GM19240 (cell line): Measurements from ENCODE around the gene ACOT7.

ENCODE experiments used
- DNase-seq: peaks from one replicate; pipeline ENCODE4 v3.0.0; 2011; ENCODE audit warnings: low spot score; ENCODE audit not compliant: insufficient read length

Gene ACOT7

GRCh38 chr1:6268415-6268814 lies 125.2 kb downstream of the ACOT7 start:
- no peak for DNase-seq

GRCh38 chr1:6267686-6268322 lies 125.8 kb downstream of the ACOT7 start:
- DNase-seq: no peak

- no peak for DNase-seq
Measured at GRCh38 chr1:6266641-6267040, 126.9 kb downstream of the ACOT7 start.

GRCh38 chr1:6265151-6265550 lies 128.4 kb downstream of the ACOT7 start:
- DNase-seq: no peak

- DNase-seq: no peak
Measured at GRCh38 chr1:6263716-6264115, 129.9 kb downstream of the ACOT7 start.

- no peak for DNase-seq
Measured at GRCh38 chr1:6262555-6263420, 130.8 kb downstream of the ACOT7 start.

GRCh38 chr1:6261615-6261995 lies 132.0 kb downstream of the ACOT7 start:
- DNase-seq: no peak

GRCh38 chr1:6260961-6261614 lies 132.5 kb downstream of the ACOT7 start, which contains the start of gene GPR153:
GPR153 (minus strand) TSS chr1:6261098; CDS start chr1:6254905, 6,193 bp downstream.
- DNase-seq: peak; percentile 50

- no peak for DNase-seq
Measured at GRCh38 chr1:6260433-6260934, 133.1 kb downstream of the ACOT7 start.

- peak; percentile 80 for DNase-seq
Measured at GRCh38 chr1:6259491-6260362, 133.8 kb downstream of the ACOT7 start.

GRCh38 chr1:6258675-6259074 lies 134.9 kb downstream of the ACOT7 start:
- DNase-seq: no peak

GRCh38 chr1:6257541-6258069 lies 136.0 kb downstream of the ACOT7 start:
- DNase-seq: no peak

GRCh38 chr1:6256645-6257044 lies 136.9 kb downstream of the ACOT7 start:
- no peak for DNase-seq

GRCh38 chr1:6254691-6255090 lies 138.9 kb downstream of the ACOT7 start:
- DNase-seq: no peak

- DNase-seq: no peak
Measured at GRCh38 chr1:6253380-6253779, 140.2 kb downstream of the ACOT7 start.

- no peak for DNase-seq
Measured at GRCh38 chr1:6252374-6252710, 141.2 kb downstream of the ACOT7 start.

- DNase-seq: no peak
Measured at GRCh38 chr1:6251681-6252373, 141.7 kb downstream of the ACOT7 start.

GRCh38 chr1:6251233-6251632 lies 142.3 kb downstream of the ACOT7 start:
- no peak for DNase-seq

GRCh38 chr1:6249739-6250689 lies 143.6 kb downstream of the ACOT7 start:
- DNase-seq: no peak
